Activated gamma-delta T cell treated with Interleukin-2 at 50 U/mL for 16 hours (primary cell): ENCODE measurements around the gene SMC1B.
"Not testable (repeated sequence)": the region's sequence is repeated elsewhere in the genome, so short reads cannot be mapped to it uniquely, and the experiment has no call there.

Experiments
- DNase-seq: peaks from one replicate; pipeline ENCODE4 v3.0.0-alpha.2; 2020

Gene SMC1B

DNA sequence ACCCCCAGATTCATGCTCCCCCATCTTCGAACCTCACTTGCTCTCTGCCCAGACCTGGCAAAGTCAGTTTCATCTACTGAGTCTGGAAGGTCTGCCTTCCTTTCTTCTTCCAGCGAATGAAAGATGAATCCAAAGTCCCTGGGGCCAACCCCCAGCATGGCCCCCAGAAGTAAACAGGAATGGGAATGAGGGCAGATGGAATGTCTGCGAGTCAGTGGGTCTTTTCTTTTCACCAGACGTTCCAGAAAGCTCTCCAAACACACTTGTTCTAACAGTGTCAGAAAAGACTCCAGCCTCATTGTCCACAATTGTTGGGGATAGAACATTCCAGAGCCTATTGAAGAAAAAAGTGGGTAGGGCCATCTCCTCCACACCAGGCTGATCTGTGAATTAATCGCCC, 28.7 kb upstream of the SMC1B start:
- no peak for DNase-seq

- no peak for DNase-seq
Measured at GRCh38 chr22:45441138-45441537, 27.7 kb upstream of the SMC1B start.

GRCh38 chr22:45440688-45441087, 27.3 kb upstream of the SMC1B start:
- DNase-seq: not testable (repeated sequence)

DNA sequence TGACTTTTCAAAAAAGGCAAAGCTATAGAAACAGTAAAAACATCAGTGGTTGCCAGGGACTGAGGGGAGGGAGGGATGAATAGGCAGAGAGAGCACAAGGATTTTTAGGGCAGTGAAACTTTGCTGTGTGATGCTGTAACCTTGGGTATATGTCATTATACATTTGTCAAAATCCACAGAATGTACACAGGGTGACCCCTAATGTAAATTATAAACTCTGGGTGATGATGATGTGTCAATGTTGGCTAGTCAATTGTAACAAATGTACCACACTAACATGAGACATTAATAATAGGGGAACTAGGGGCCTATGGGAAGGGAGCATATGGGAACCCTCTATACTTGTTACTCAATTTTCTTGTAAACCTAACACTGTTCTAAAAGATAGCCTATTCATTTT, 24.9 kb upstream of the SMC1B start:
- DNase-seq: no peak

GRCh38 chr22:45436871-45437517, 23.6 kb upstream of the SMC1B start:
- peak; percentile 10 for DNase-seq

GRCh38 chr22:45435544-45436139, 22.2 kb upstream of the SMC1B start:
- DNase-seq: peak; percentile 78

- DNase-seq: no peak
Measured at GRCh38 chr22:45434981-45435380, 21.6 kb upstream of the SMC1B start.

DNA sequence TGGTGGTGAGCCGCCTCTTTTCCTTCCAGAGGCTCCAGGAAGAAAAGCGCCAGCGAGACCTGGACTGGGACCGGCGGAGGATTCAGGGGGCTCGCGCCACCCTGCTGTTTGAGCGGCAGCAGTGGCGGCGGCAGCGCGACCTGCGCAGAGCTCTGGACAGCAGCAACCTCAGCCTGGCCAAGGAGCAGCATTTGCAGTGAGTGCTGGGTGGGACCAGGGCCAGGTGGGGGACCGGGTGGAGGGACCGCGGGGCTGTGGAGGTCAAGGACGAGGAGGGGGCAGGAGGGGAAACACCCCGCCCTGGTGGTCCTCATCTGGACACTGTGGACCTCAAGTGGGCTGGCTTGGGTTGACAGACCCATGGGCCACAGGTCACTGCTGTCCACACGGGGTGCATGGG, 17.5 kb upstream of the SMC1B start:
- DNase-seq: no peak

DNA sequence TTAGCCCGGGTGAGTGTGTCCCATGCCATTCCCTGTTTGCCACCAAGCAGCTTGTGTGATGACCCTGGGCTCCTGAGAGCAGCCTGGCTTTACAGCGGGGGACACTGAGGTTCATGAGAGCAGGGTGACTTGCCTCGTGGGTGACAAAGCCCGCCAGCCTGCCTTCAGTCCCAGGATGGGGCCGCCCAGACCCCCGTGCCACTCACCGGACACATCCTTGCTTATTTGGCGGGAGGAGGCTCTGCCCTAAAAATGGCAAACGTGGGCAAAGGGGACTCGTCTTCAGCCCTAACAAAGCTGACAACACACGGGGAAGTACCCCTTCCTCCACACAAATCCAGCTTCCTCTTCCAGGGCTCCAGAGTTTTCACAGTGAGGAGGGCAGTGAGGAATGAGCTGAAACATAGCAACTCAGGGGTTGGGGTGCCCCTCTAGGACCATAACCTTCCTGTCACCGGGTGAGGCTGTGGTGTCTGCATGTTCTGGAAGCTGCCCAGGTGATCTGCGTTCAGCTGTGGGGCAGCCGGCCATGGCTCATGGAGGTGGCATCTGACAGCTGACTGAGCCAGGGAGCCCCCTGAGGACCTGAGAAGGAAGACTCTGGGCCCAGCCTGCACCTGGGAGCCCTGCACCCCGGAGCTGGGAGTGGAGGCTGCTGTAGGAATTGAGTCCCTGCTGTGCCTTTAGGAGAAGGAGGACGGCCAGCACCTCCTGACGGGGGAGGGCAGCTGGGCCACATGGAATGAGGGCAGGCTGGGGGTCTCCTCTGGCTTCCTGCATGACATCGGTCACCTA, 16.8 kb upstream of the SMC1B start:
- no peak for DNase-seq

DNA sequence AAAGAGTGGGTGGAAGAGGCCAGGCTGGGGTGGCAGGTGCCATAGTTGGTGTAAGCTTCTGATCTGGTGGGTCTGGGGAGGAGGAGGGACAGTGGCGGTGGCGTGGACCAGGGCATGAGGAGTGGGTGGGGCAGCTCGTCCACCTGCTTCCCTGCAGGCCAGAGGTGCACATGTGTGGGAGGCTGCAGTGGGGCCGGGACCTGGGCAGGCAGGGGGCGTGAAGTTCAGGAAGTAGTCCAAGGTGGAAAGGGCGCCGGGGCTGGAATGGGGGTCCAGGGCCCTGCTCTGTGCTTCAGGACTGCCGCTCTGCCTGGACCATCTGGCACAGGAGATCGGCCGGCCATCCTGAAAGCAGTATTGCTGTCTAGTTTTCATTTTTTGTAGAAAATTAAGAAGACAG, 16.0 kb upstream of the SMC1B start:
- no peak for DNase-seq

DNA sequence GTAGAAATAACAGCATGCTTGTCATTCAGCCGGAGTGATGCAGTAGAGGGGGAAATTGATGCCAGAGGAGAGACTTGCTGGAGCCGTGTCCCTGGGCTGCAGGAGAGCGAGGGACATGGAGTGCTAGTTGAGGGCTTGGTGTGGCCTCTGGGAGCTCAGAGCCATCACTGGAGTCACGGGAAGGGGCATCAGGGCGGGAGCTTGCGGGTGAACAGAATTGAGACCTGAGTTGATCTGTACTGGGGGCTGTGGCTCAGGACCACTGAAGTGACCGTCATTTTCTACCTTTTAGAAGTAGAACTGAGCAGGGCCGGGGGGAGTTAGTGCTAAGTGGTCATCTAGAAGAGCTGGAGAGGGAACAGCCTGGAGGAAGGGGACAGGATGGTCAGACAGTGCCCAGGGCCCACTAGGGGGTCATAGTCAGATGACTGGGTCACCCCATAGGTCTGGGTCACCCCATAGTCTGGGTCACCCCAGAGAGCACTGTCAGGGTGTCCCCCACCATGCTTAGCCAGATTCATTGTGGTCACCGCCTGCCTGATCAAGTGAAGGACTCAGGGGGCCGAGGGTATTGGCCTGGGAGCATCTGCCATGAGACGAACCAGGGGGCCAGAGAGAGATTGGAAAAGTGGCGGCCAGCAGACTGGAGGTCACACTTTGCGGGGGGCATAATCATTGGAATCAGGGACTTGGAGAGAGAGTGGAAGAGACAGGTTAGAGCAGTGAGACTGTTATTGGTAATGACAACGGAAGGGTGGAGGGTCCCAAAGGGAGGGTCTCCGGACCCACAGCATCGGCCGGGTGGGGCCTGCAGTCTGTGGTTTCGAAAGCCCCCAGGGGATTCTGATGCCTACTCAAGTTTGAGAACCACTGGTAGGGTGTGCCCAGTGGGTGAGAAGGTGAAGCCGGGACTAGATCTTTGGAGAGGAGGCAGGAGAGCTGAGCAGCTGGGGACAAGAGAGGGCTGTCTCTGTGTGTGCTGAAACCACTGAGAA, 15.3 kb upstream of the SMC1B start:
- DNase-seq: no peak

- DNase-seq: no peak
Measured at GRCh38 chr22:45427114-45427513, 13.7 kb upstream of the SMC1B start.

- no peak for DNase-seq
Measured at GRCh38 chr22:45426387-45426786, 13.0 kb upstream of the SMC1B start.

DNA sequence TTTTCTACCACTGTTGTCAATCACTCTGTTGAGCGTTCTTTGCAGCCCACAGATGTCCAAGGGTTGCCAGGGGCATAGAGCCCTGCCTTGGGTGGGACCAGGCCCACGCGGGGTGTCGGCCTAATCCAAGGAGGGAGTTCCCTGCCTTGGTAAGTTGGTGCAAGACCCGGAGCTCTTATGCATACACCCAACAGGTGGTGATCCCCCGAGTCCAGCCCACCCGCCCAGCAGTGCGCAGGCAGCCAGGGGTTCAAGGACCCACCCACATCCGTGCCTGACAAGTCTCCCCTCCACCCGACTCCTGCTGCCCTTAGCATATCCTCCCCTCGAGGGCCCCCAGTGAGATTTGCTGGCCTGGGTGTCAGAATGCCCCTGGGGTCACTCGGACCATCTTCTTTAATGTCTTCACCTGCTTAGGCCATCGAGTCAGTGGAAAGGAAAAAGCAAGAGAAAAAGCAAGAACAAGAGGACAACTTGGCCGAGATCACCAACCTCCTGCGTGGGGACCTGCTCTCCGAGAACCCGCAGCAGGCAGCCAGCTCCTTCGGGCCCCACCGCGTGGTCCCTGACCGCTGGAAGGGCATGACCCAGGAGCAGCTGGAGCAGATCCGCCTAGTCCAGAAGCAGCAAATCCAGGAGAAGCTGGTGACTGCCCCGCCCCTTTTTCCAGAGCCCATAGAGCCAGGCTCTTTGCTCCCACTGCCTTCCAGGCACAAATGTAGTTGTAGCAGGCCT, 12.3 kb upstream of the SMC1B start:
- DNase-seq: no peak

- DNase-seq: no peak
Measured at GRCh38 chr22:45425101-45425500, 11.7 kb upstream of the SMC1B start.

DNA sequence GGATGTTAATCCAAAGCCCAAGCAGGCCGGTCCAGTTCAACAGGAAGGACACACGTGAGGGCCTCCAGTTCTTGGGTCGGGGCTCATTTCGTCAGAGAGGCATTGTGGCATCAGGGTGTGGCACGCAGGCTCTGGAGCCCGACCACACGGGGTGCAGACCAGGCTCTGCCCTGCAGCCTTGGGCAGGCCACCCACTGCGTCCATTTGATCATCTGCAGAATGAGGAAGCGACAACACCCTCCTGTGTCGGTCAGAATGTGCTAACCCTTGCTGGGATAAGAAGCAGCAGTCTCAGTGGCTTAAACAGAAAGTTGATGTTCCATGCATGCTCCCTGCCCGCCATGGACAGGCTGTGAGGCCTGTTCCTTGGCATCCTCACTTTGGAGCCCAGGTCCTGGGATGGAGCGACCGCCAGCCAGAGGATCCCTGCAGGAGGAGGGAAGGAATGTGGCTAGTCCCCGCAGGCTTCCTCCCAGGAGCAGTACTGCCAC, 10.9 kb upstream of the SMC1B start:
- no peak for DNase-seq

- DNase-seq: no peak
Measured at GRCh38 chr22:45423524-45423923, 10.1 kb upstream of the SMC1B start.

DNA sequence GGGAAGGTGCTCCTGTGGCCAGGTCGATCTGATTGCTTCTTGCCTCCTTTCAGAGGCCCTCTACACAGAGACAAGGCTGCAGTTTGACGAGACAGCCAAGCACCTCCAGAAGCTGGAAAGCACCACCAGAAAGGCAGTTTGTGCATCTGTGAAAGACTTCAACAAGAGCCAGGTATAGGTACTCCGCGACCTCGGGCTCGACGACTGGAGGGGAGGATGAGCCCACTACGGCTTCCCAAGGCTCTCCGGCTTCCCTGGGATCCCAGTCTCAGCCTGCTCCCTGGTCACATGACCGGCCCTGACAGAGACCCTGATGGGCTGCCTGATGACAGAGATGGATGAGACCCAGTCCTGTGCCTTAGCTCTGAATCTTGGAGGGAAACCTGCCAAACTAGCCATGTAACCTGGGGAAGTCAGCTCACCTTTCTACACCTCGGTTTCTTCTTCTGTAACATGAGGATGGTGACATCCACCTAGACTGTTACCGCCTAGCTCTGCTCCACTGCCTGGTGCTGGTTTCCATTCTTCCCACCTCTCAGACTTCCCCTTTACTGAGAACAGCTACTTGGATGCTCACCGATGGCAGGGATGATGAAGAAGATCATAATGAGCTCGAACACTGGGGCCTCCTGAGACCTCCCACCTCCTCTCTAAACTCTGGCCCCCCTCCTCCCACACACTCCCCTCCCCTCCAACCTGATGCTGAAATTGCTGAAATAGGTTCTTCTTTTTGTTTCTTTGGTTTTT, 9.0 kb upstream of the SMC1B start:
- no peak for DNase-seq

DNA sequence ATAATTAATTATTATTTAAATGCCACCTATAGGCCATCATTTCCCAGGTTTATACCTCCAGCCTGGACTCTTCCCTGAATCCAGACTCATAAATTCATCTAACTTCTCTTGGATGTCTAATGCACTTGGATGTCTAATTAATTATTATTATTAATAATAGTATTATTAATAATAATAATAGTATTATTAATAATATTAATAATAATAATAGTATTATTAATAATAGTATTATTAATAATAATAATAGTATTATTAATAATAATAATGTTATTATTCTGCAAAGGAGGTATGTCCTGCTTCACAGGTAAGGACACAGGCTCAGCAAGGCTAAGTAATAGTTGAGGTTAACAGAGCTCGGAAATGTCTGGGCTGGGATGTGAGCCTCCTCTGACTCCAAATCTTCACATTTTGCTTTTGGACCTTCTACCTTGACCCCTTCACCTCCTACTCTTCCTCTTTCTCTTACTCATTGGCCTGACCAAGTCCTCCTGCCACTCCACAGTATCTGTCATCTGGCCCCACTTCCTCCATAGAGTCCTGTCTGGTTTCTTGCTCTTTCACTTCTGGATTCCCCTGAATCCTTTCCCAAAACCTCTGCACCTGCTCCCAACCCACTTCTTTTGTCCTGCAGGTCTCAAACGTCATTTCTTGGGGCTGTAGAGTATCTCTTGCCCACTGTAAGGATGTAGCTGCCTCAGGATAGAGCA, 8.1 kb upstream of the SMC1B start:
- no peak for DNase-seq

DNA sequence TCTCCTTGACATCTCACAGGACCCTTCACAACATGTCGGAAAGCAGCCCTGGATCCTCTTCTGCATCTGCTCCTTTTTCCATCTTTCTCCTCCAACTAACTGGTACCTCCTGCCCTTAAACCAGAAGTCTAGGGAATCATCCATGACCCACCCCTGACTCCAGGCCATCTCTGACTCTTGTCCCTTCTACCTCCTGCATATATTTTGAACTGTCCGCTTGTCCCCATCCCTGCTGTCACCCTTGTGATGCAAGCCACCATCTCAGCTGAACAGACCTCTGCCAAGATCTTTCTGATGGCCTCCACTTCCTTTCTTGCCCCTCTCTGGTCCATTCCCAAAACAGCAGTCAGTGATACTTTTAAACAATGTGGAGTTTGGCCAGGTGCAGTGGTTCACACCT, 7.1 kb upstream of the SMC1B start:
- no peak for DNase-seq

DNA sequence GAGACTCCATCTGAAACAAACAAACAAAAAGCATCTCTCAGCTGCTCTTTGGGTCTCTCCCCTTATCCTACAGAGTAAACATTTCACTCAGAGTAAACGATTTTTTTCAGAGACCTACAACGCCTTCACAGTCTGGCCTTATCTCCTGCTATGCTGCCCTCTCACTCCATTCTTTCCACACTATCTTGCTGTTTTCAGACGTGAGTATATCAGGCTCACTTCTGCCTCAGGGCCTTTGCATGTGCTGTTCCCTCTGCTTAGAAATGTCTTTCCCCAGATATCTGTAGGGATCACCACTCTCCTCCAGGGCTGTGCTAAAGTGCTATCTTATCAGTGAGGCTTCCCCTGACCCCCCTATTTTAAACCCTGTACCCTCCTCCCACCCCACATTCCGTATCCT, 6.6 kb upstream of the SMC1B start:
- DNase-seq: no peak
